MM.1S (cell line): ENCODE results near the gene C1QC.

Source experiments
- DNase-seq: peaks from one replicate; pipeline ENCODE4 v3.0.0-alpha.2; 2015
- H2AFZ ChIP-seq: fragments of 300-600 bp; sonication (generic); 2 replicates; pipeline ENCODE4 v1.6.0; 2016; ENCODE audit warnings: antibody characterized with exemption, low read length
- H3F3A ChIP-seq: fragments of 300-600 bp; sonication (generic); 2 replicates; pipeline ENCODE4 v1.6.1; 2016; ENCODE audit warnings: mild to moderate bottlenecking, antibody characterized with exemption, low read length, moderate library complexity, mixed read lengths; ENCODE audit not compliant: insufficient read depth
- H3K27ac ChIP-seq: fragments of 300-600 bp; sonication (generic); 2 replicates; pipeline ENCODE4 v1.5.1; 2016; ENCODE audit warnings: mild to moderate bottlenecking, low read length
- H3K27me3 ChIP-seq: fragments of 300-600 bp; sonication (generic); replicated peaks from 2 replicates; pipeline ENCODE4 v1.6.0; 2016; ENCODE audit warnings: low read length; ENCODE audit not compliant: insufficient read depth
- H3K36me3 ChIP-seq: fragments of 300-600 bp; sonication (generic); replicated peaks from 2 replicates; pipeline ENCODE4 v1.6.1; 2016; ENCODE audit warnings: mild to moderate bottlenecking, low read length, mixed read lengths; ENCODE audit not compliant: insufficient read depth
- H3K4me1 ChIP-seq: fragments of 300-600 bp; sonication (generic); 2 replicates; pipeline ENCODE4 v1.6.1; 2016; ENCODE audit warnings: low read length, mixed read lengths
- H3K4me2 ChIP-seq: fragments of 300-600 bp; sonication (generic); 2 replicates; pipeline ENCODE4 v1.6.0; 2016; ENCODE audit warnings: low read depth, low read length
- H3K4me3 ChIP-seq: fragments of 300-600 bp; sonication (generic); 2 replicates; pipeline ENCODE4 v1.5.1; 2016; ENCODE audit warnings: low read length, mixed read lengths
- H3K79me2 ChIP-seq: fragments of 300-600 bp; sonication (generic); 2 replicates; pipeline ENCODE4 v1.6.1; 2016; ENCODE audit warnings: mixed run types, low read length, mixed read lengths
- H3K9ac ChIP-seq: fragments of 300-600 bp; sonication (generic); 2 replicates; pipeline ENCODE4 v1.6.1; 2016; ENCODE audit warnings: low read length, mixed read lengths
- H3K9me2 ChIP-seq: fragments of 300-600 bp; sonication (generic); replicated peaks from 2 replicates; pipeline ENCODE4 v1.6.1; 2016; ENCODE audit warnings: mild to moderate bottlenecking, low read length, mixed read lengths; ENCODE audit not compliant: insufficient read depth
- H3K9me3 ChIP-seq: fragments of 300-600 bp; sonication (generic); replicated peaks from 2 replicates; pipeline ENCODE4 v1.6.1; 2016; ENCODE audit warnings: mild to moderate bottlenecking, low read length, mixed read lengths; ENCODE audit not compliant: insufficient read depth
- H4K20me1 ChIP-seq: fragments of 300-600 bp; sonication (generic); 2 replicates; pipeline ENCODE4 v1.6.1; 2016; ENCODE audit warnings: mild to moderate bottlenecking, low read length, moderate library complexity, mixed read lengths; ENCODE audit not compliant: insufficient read depth
- CTCF ChIP-seq: fragments of 300-600 bp; sonication (generic); IDR thresholded peaks from 2 replicates; pipeline ENCODE4 v1.5.1; 2016; ENCODE audit warnings: antibody characterized with exemption, low read length, mixed read lengths
- EZH2 ChIP-seq: fragments of 300-600 bp; sonication (generic); optimal IDR thresholded peaks from 2 replicates; pipeline ENCODE3; 2017; ENCODE audit warnings: low read depth, mild to moderate bottlenecking, antibody characterized with exemption, low read length, mixed read lengths
- EZH2phosphoT487 ChIP-seq: fragments of 300-600 bp; sonication (generic); IDR thresholded peaks from 2 replicates; pipeline ENCODE4 v1.6.1; 2018; ENCODE audit warnings: antibody characterized with exemption, low read length

Gene C1QC

GRCh38 chr1:22660716-22661241, 17.3 kb downstream of the C1QC start:
- DNase-seq = no peak
- Histone ChIP-seq H3K9ac (no peak overlapping the region), H3K4me3 (no peak overlapping the region), H3K4me1 (no peaks in the 10 kb centered on the region), H4K20me1 (no peaks in the 10 kb centered on the region), H3K9me3 (no peaks in the 10 kb centered on the region), H2AFZ (no peak overlapping the region), H3K36me3 (no peaks in the 10 kb centered on the region), H3F3A (no peaks in the 10 kb centered on the region), H3K27ac (no peak overlapping the region), H3K27me3 (peaks cover 88% of the 10 kb centered on the region), H3K79me2 (no peaks in the 10 kb centered on the region), H3K4me2 (no peak overlapping the region), H3K9me2 (no peaks in the 10 kb centered on the region)
- TF ChIP-seq EZH2 (no peak), EZH2phosphoT487 (no peak), CTCF (no peak)

GRCh38 chr1:22661880-22662279, 18.4 kb downstream of the C1QC start:
- no peaks in the 10 kb centered on the region for H3F3A ChIP-seq
- no peak overlapping the region for H3K4me2 ChIP-seq
- no peak overlapping the region for H3K27ac ChIP-seq
- TF ChIP-seq EZH2phosphoT487 = no peak
- no peak for TF ChIP-seq EZH2
- TF ChIP-seq CTCF = no peak
- H3K9me3 ChIP-seq = no peaks in the 10 kb centered on the region
- H2AFZ ChIP-seq = no peak overlapping the region
- no peak for DNase-seq
- peaks cover 88% of the 10 kb centered on the region for H3K27me3 ChIP-seq
- no peaks in the 10 kb centered on the region for H3K9me2 ChIP-seq
- H3K79me2 ChIP-seq = no peaks in the 10 kb centered on the region
- no peak overlapping the region for H3K9ac ChIP-seq
- no peaks in the 10 kb centered on the region for H3K4me1 ChIP-seq
- H3K4me3 ChIP-seq = no peak overlapping the region
- no peaks in the 10 kb centered on the region for H3K36me3 ChIP-seq
- no peaks in the 10 kb centered on the region for H4K20me1 ChIP-seq

- no peak for DNase-seq
- no peak overlapping the region for H3K4me2 ChIP-seq
Observed at GRCh38 chr1:22662318-22662717, 18.9 kb downstream of the C1QC start.

More at GRCh38 chr1:22662318-22662717, 18.9 kb downstream of the C1QC start:
- Histone ChIP-seq H2AFZ (no peak overlapping the region), H3K27me3 (peaks cover 88% of the 10 kb centered on the region), H3K27ac (no peak overlapping the region), H3K4me1 (no peaks in the 10 kb centered on the region), H4K20me1 (no peaks in the 10 kb centered on the region), H3K36me3 (no peaks in the 10 kb centered on the region), H3K9me2 (no peaks in the 10 kb centered on the region), H3K9me3 (no peaks in the 10 kb centered on the region), H3K9ac (no peak overlapping the region), H3F3A (no peaks in the 10 kb centered on the region), H3K4me3 (no peak overlapping the region), H3K79me2 (no peaks in the 10 kb centered on the region)
- TF ChIP-seq EZH2 (no peak), CTCF (no peak), EZH2phosphoT487 (no peak)
